HG03439 (cell line): ENCODE data around the gene JAM3.
"Not testable (repeated sequence)": the region's sequence is repeated elsewhere in the genome, so short reads cannot be mapped to it uniquely, and the experiment has no call there.

Source experiments
- ATAC-seq: cut with Tn5 transposase; IDR thresholded peaks from one replicate; pipeline ENCODE4 v1.9.1; 2021; ENCODE audit warnings: mild to moderate bottlenecking, moderate library complexity; ENCODE audit not compliant: unreplicated experiment

Gene JAM3

DNA sequence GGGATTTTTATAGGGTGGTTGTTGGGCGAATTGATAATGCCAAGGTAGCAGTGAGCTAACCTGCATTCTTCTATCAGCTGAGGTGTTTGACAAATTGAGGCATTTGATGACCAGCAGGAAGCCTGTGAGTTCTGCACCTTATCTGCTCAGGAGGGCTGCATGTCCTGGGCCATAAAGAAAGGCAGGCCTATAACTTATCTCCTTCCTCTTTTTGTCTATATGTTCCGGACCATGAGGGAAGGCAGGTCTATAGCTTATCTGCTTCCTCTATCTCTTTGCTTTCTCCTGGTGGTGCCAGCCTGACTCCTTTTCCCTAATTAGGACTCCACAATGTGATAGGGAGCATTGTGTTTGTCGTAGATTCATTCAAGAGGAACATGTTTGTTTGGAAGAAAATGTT lies 8.6 kb upstream of the JAM3 start:
- no peak for ATAC-seq

DNA sequence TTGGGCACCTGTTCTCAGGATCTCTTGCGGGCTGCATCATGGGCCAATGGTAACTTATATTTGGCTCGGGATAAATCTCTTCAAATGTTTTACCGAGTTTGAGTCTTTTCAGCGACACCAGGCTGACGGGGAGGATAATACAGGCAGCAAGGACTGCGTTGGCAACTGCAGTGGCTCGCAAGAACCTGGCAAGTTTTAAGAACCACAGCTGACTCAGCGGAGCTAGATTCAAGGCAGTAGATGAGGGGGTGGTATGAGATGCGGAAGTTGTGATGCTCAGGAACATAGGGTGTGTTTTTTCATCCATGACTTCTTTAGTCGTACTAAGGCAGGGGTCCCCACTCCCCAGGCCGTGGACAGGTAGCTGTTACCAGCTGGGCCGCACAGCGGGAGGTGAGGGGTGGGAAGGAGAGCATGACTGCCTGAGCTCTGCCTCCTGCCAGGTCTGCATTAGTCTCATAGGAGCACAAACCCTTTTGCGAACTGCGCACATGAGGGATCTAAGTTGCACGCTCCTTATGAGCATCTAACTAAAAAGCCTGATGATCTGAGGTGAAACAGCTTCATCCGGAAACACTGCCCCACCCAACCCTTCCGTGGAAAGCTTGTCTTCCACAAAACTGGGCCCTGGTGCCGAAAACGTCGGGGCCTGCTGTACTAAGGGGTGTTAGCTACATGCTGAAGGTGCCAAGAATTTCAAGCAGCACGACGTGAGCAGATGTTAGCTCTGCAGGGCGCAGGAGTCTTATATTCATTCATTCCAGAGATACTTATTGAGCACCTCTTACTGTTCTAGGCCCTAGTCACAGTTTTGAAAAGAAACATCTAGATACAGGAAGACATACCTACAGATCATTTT lies 6.4 kb upstream of the JAM3 start:
- ATAC-seq: no peak

DNA sequence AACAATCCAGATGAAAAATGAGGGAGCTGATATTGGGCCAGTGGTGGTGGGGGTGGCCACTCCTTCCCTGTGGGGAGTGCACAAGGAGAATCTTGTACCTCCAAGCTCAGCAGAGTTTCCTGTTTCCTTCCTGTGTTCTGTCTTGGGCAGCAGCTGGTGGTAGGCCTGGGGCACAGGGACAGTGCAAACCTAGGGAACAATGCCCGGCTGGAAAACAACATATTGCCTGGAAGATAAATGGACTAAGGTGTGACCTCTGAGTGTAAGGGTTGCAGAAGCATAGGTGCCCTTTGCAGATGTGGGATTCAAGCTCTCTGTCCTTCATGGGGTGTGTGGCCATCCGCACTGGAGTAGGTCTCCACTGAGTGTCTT lies 5.8 kb upstream of the JAM3 start:
- no peak for ATAC-seq

DNA sequence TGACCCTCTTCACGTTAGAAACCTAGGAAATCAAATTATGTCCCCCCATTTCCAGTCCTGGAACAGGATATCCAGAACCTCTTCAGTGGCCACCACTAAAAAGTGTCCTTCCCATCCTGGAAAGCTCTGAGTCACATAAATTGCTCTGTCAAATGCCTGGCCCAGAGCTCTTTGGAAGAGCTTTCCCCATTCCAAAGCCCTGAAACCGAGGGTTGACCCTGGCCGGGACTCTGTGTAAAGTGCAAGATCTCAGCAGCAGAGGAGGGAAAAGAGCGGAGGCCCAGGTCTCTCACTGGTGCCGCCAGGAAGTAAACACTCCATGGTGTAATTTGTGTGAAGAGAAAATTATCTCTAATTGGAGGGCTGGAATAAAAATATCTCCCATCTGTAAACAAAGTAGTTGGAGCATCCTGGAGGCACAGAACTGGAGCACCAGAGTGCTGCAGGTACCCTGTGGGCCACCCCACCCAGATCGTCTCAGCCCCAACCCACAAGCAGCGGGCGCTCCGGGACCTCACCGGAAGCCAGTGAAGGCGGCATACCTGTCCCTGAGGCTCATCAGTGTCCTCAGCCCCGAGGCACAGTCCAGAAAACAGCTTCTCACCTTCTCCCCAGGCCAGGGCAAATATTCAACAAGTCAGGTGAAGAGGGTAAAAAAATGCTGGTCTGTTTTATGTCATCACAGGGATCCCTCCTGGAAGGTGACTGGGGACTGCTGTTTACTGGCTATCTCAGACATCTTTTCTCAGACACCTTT lies 4.7 kb upstream of the JAM3 start:
- ATAC-seq: no peak

DNA sequence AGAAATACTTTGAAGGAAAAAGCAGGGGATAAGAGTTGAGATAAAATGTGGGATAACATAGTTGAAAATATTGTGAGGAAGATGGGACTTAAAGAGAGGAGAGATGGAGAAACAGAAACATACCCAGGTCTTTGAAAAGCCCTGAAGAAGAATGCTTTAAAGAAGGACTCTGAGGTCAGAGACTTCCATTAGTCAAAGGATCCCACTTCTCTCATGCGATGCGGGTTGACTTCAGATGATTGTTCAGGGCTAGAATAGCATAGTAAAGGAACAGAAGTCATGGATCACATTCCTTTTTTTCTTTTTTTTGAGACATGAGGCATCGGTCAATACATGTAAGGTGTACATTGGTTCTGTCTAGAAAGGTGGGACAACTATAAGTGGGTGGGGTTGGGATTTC lies 3.5 kb upstream of the JAM3 start:
- no peak for ATAC-seq

DNA sequence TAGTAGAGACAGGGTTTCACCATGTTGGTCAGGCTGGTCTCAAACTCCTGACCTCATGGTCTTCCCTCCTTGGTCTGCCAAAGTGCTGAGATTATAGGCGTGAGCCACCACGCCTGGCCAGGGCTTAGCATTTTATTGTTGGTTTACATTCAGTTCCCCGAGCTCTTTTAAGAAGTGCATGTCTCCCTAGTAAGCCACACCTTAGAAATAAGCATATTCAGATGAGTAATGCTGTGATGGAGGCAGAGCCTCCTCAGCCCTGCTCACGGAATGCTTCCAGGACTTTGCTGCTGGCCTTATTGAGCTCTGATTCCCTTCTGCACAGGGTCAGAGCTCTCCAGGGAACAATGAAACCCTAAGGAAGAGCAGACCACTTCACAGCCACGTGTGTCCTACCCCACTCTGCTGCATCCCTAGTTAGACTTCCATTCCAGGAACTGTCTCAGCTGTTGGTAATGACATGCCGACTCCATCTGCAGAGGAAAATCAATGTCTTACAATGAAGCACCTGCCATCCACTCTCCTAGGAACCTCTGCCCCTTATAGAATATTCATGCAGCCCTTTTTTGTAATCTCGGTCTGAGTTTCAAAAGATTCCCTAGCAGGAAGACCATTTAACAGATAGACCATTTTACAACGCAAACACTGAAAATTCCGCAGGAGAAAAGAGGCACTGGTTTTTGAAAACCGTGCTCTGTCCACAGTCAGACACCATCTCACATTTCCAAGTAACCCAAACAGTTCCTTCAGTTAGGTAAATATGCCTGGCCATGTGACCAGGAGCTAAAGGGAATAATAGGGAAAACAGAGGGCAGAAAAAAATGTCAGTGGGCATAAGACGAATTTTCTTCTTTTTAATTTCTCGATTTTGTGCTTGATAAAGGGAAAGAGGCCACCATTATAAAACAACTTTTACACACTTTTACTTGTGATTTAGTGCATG lies 1.7 kb upstream of the JAM3 start:
- no peak for ATAC-seq

DNA sequence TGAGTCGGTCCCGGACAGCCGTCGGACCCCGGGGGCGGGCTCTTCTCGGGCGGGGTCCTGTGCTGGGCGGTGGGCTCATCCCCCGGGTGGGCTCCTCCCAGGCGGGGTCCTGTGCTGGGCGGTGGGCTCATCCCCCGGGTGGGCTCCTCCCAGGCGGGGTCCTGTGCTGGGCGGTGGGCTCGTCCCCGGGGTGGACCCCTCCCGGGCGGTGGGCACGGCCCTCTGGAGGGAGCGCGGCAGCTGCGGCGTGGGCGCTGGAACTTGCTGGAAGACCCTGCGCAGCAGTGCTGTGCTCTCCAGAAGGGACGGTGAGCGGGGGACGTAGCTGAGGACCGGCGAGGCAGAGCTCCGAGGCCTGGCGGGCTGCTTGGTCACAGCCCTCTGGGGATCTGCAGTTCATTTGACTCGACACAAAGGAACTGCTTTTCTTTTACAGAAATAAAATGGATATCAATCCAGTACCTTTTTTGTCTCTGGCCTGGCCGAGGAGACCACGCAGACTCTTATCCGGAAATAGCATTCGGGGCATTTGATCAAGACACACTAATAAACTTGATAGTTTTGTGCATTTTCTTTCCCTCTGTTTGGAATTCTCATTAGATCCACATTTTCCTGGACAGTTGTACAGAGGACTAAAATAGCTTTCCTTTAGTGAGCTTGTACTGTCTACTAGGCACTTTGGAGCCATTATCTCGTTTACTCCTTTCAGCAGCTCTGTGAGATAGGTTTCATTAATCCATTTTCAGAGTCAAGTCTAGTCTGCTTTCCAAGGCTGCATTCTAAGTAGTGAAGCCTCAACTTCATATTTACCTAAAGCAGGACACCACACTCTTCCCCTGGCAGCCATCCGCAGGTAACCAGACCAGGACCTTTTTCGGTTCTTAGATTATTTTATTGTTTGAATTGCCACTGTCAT lies 812 bp downstream of the JAM3 start:
- no peak for ATAC-seq

DNA sequence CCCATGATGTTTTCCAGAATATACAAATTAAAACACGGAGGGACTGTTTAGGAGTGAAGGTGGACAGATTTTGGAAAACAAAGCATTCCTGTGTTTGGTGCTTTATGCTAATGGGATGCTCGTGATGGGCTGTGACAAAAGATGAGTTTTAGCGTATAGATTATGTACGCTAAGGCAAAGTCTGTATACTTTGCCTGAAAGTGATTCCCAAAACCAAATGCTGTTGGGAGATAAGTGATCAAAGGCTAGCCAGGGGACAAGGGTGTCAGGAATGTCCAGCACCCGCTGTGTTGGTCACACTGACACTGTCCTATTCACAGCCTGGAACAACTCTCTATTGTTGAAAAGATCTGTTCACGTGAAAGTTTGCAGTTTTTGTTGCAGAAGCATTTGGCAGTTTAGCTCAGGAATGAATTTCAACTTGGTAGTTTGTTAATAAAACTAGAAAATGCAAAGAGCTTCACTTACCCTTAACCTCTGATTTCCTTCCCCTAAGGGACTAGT lies 1.5 kb downstream of the JAM3 start:
- ATAC-seq: no peak

DNA sequence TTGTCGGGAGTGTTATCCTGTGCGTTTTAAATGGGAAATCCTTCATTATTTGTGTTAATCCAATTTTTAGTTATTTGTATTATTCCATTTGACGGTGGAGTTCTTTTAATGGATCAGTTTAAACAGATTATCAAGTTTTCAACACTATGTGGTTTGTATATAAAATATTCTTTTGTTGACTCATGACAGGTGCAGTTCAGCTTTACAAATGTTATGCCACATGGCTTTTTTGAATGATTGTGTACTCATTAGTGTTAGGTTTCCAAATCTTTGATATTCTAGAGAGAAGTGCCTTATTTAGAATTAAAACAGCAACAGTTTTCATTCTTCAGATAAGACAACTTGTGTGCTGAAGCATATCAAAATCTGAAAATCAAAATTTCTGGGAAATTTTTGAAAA lies 2.4 kb downstream of the JAM3 start:
- no peak for ATAC-seq

DNA sequence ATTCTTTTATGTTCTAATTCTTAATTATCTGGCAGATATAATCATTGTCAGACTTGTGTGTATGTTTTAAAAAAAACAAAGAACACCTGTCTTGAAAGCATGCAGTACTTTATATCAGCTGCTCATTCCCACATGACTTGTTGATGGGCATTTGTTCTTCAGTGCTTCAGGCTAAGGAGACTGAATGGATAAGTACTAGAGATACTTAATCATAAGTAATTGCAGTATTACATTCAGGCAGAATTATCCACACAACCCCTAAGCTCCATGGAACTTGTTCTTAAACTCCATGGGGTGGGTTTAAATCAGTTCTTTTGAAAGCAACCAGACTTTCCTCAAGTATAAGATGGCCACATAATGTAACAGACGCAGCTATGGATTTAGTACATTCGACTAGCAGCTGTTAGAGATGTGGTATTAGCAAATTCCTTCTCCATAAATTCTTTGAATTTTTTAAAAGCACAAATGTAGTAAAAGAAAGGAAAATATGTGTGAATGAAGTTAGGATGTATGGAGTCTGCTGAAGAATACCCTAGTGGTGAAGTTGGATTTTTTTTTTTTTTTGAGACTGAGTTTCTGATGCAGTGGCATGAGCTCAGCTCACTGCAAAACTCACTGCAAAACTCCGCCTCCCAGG lies 3.0 kb downstream of the JAM3 start:
- ATAC-seq: no peak

DNA sequence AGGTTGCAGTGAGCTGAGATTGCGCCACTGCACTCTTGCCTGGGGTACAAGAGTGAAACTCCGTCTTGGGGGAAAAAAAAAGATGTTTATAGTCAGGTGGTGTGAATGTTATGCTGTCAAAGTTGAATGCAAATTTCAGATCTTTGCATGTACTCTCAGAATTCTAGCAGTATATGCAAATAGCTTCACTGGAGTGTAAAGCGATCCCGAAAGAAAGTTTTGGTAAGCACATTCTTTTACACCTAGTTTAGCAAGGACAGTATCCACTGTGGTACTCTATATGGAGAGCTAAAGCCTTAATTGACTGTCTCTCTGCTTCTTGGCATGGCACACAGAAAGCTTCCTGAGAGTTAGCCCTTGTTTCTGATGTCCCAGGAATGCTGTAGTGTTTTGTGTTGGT lies 4.0 kb downstream of the JAM3 start:
- ATAC-seq: peak; percentile 54

DNA sequence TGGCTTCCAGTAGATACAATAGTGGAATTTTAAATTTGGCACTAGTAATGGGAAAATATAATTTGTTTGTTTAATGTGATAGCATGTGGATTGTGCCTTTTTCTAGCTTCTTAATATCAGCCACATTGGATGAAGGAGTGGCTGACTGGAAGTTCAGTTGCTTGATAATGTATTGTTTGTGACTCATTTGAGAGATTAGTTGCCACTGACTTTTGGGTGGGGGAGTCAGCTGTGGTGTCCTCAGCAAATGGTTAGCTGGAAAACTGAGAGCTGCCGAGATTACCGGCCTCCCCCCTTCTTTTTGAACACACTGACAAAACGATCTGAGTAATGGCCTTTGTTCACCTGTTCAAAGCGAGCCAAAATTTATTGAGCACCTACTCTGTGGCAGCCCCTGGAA lies 5.5 kb downstream of the JAM3 start:
- no peak for ATAC-seq

DNA sequence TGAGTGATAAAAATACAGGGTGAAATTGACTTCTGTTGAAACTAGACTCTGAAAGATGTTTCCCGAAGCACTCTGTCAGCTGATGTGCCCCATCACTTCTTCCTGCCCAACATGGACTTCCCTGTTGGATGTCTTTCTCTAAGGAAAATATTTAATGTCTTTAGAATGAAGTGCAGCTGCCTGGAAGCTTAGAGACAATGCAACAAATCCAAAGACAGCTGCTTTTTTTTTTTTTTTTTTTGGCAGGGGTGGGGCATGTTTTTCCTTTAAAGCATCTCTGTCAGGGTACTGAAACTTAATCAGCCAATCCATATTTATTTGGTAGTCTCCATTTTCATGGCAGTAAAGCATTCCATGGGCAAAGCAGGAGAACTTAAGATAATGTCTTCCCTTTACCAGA lies 5.9 kb downstream of the JAM3 start:
- ATAC-seq: no peak

DNA sequence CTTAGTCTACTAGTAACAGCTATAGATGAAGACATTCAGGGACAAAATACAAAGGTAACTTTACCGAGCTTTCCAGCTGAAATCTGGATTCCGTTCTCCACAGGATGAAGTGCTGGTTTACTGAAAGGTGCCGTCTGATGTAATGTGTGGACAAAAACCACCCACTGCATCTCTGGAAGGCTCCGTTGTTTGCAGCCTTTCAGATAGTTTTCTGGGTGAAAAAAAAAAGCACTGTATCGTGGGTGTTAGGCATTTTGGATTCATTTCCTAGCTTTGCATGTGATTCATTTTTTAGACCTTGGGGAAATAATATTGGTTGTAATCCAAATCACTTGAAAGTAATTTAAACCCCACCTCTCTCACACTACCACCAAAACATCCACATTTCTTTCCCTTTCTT lies 10.4 kb downstream of the JAM3 start:
- ATAC-seq: no peak

DNA sequence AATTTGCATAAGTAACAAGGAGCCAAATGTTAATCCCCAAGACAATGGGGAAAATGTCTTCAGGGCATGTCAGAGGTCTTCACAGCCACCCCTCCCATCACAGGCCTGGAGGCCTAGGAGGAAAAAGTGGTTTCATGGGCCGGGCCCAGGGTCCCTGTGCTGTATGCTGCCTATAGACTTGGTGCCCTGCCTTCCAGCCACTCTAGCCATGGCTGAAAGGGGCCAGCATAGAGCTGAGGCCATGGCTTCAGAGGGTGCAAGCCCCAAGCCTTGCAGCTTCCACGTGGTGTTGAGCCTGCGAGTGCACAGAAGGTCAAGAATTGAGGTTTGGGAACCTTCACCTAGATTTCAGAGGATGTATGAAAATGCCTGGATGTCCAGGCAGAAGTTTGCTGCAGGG lies 12.4 kb downstream of the JAM3 start:
- not testable (repeated sequence) for ATAC-seq

DNA sequence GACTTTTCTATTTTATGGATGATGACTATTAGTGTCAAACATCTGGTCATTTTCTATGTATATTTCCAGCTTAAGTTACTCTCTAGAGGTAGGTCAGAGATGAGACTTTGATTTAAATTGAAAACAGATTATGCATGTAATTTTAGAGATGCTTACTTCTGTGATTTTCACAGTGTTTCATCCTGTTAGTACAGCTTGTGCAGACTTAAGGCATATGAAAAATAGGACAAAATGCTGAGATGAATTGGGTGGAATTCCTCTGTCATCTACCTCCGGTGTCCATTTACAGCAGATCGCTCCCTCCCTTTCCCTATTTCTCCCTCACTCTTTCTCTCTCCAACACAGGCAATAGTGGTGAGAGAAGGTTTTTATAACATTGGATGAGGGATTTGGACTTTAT lies 14.1 kb downstream of the JAM3 start:
- no peak for ATAC-seq

DNA sequence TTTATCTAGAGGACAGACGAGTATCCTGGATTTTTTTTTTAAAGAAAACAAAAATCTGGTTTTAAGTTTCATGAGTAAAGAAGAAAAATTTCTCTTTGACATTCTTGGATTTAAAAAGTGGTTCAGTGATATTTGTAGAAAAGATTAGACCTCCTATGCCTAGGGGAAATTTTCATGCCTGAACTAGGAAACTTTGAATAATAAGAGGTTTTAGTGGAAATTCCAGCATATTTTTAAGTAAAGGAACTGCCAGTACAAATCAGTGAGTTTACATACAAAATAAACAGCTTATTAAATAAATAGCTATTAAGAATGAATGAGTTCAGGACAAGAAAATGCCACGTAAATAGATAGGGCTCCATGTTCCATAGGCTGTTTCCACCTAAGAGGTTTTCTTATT lies 17.5 kb downstream of the JAM3 start:
- ATAC-seq: no peak

DNA sequence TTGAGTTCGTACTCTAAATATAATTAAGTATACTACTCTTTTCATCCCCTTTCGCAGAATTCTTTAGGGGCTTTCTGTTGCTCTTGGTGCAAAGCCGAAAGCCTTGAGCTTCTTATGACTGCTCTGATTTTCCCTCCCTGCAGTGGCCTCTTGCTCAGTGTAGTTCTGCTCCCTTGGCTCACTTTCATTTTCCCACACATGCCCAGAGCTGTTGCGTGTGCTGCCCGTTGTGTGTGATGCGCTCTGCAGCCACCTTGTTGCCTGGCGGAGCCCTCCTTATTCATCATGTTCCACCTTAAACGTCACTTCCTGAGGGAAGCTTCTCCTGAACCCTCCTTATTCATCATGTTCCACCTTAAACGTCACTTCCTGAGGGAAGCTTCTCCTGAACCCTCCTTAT lies 23.1 kb downstream of the JAM3 start:
- not testable (repeated sequence) for ATAC-seq

DNA sequence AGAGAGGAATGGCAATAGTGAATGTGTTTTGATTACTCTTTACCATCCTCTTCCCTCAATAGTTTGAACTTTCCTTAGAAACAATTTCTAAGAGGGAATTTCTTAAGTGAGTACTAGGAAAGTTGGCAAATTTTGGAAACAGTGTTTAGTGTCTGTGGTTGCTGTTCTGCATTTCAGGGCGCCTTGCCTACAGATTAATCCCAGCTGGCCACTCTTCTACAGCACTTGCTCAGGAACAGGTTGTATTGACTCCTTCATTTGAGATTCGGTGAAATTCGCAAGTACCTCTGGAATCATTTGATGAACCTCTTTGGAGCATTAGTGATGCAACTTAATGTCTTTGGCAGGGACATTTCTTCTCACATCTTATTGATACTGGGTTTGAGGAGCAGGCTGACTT lies 28.3 kb downstream of the JAM3 start:
- ATAC-seq: no peak
